Tibial nerve (tissue), 3 donors: ENCODE data around the gene MUC13.

Source experiments
- CTCF ChIP-seq, 5 experiments: fragments of 200-600 bp in 3 of 5; fragments of 450-650 bp in 2 of 5; sonication (generic) in 3 of 5; IDR thresholded peaks; one replicate each; pipeline ENCODE4 v1.5.1; 2016 to 2019; ENCODE audit warnings: antibody characterized with exemption in 5 of 5, mild to moderate bottlenecking in 3 of 5, moderate library complexity in 2 of 5
- POLR2A ChIP-seq, 2 donors: fragments of 450-650 bp; IDR thresholded peaks; one replicate each; pipeline ENCODE4 v1.6.1; 2017; ENCODE audit warnings: antibody characterized with exemption in 2 of 2, mild to moderate bottlenecking in 2 of 2, moderate library complexity in 2 of 2

DNA sequence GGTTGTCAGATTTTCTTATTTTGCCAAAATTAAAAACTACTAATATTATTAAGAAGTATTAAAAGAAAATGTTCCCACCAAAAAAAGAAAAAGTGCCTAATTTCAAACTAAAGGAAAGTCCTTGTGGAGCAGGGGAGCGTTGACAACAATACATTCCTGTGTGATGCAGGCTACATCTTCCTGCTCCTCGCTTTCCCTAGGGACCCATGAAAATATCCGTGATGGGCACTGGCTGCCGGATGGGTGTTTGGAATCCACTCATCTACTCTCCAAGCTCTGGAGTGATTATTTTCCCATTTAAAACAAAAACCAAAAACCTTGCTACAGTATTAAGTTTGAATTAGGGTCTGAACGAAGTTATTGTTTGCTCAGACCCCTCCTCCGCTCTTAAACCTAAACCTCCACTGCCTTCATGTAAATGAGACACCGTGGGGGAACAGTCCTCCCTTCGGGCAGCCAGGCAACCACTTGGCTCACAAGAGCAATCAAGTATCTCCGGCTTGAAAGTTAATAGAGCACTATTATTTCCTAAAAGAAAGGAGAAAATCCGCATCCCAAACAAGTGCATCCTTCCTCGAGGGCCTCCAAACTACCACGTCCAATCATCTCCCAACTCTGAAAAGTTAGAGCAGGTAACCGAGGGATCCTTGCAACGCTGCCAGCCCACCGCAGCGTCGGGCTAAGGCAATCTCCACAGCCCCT lies 48.9 kb downstream of the MUC13 start:
- TF ChIP-seq CTCF (IDR thresholded peaks at IDR 0.05) (no peak), POLR2A (IDR thresholded peaks at IDR 0.05) (no peak)
